LoVo (cell line): Measurements from ENCODE around the gene KRTAP5-11.
"Not testable (repeated sequence)": the region's sequence is repeated elsewhere in the genome, so short reads cannot be mapped to it uniquely, and the experiment has no call there.

Source experiments
- DNase-seq: peaks from one replicate; pipeline ENCODE4 v3.0.0-alpha.2; 2016; ENCODE audit warnings: low spot score

The KRTAP5-11 gene

DNA sequence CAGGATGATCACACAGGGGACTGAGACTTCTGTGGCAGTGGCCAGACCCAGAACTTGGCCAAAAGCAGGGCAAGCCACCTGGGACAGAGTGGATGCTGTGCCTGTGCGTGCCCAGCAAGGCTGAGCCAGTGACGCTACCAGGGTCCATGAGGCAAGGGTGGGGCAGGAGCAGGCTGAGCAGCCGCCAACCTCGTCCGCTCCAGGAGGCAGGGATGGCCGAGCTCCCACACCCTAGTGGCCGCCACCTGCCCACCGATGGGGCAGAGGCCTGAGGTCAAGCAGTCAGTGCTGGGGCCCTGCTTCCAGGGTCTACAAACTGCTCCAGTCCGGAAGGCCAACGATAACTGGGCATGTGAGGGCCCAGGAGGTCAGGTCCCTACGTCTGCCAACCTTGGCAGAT lies 27.2 kb downstream of the KRTAP5-11 start:
- no peak for DNase-seq

DNA sequence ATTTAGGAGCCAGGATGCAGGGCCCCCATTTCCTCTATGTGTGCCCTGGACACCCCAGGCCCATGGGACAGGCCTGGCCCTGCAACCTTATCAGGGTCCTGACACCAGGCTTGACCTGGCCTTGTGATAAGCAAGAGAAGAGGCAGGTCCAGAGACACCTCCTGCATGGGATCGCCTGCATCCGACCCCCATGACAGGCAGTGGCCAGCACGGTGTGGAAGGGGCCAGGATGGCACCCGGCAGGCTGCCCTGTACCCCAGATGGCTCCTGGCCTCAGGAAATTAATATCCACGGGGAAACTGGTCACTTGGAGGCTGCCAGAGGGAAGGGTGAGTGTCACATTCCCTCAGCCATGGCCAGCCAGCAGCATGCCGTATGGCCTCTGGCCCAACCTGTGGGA lies 27.7 kb downstream of the KRTAP5-11 start:
- DNase-seq = no peak

DNA sequence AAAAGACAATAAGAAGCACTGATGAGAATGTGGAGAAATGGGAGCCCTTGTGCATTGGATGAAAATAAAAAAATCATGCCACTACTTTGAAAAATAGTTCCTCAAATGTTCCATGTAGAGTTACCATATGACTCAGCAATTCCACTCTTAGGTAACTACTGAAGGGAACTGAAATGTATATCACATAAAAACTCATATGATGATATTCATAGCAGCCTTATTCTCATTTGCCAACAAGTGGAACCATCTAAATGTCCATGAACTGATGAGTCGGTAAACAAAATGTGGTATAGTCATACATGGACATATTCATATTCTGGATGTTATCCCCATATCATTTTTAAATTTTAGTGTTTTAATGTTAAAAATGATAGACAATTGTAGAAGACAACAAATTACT lies 31.0 kb downstream of the KRTAP5-11 start:
- no peak for DNase-seq

DNA sequence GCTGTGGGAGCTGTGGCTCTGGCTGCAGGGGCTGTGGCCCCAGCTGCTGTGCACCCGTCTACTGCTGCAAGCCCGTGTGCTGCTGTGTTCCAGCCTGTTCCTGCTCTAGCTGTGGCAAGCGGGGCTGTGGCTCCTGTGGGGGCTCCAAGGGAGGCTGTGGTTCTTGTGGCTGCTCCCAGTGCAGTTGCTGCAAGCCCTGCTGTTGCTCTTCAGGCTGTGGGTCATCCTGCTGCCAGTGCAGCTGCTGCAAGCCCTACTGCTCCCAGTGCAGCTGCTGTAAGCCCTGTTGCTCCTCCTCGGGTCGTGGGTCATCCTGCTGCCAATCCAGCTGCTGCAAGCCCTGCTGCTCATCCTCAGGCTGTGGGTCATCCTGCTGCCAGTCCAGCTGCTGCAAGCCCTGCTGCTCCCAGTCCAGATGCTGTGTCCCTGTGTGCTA lies 33.9 kb downstream of the KRTAP5-11 start:
- no peak for DNase-seq

DNA sequence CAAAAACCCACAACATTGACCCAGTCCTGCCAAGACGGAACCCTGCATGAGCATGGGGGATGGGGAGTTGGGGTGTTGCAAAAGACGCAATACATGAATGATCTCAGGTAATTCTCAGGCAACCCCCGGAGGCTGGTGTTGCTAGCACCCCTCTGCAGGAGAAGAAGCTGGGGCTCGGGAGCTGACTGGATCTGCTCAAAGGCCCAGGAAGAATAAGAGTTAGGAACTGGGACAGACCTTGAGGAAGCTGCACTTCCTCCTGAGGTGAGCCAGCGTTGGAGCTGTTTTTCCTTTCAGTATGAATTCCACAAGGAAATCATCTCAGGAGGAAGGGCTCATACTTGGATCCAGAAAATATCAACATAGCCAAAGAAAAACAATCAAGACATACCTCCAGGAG lies 34.6 kb downstream of the KRTAP5-11 start, which contains the start of gene KRTAP5-9:
KRTAP5-9 (plus strand) TSS at position 301 of the 400 bp plus-strand sequence. CDS start 238 bp downstream, outside the sequence.
- no peak for DNase-seq

DNA sequence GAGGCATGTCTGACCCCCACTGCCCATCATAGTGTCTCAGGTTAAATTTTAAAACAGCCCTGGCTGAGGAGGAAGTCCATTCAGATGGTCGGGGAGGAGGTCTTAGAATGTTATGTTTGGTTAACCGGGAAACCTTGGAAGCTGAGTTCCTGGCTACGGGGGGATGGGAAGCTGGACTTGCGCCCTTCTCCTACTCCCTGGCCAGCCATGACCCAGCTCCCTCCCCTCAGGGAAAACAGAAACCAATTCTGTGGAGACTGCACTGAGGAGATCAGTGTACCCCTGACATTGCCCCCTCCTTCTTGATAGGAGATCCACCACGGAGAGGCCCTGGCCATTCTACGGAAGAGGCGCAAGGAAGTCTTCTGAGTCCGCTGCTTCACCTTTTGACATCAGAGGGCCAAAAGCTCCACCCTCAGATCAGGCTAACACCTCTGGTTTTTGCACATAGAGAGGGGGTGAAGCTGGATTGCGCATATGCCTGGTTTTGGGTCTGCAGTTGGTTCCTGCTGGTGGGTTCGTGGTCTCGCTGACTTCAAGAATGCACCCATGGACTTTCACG lies 37.2 kb downstream of the KRTAP5-11 start:
- no peak for DNase-seq

DNA sequence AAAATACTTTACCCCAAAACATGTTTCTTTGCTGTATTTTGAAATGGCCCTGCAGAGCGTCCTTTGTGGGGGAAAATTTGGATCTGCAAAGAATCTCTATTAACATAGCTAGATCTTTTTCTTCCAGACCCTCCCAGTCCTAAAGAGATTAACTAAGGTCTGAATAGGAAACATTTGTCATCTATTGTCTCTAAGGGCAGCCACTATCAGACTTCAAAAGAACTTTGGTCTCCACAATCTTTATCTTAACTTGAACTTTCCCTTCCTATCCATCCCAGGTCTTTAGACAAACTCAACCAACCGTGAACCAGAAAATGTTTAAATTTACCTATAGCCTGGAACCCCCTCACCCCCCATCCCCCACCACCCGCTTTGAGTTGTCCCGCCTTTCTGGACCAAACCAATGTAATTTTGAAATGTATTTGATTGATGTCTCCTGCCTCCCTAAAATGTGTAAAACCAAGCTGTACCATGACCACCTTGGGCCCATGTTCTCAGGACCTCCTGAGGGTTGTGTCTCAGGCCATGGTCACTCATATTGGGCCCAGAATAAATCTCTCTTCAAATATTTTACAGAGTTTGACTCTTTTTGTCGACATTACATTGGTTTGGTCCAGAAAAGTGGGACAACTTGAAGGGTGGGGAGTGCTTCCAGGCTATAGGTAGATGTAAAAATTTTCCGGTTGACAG lies 38.0 kb downstream of the KRTAP5-11 start:
- no peak for DNase-seq

DNA sequence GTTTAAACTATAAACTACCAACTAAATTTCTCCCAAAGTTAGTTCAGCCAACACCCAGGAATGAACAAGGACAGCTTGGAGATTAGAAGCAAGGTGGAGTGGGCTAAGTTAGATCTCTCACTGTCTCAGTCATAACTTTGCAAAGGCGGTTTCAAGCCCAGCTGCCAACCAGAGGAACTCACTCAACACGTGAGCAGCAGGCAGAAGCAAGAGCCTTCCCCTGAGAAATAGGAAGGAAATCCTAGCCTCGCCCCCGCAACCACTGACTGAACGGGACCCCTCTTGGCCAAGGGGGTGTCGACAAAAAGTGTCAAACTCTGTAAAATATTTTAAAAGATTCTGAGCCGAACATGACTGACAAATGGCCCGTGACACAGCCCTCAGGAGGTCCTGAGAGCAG lies 38.8 kb downstream of the KRTAP5-11 start:
- DNase-seq = no peak

DNA sequence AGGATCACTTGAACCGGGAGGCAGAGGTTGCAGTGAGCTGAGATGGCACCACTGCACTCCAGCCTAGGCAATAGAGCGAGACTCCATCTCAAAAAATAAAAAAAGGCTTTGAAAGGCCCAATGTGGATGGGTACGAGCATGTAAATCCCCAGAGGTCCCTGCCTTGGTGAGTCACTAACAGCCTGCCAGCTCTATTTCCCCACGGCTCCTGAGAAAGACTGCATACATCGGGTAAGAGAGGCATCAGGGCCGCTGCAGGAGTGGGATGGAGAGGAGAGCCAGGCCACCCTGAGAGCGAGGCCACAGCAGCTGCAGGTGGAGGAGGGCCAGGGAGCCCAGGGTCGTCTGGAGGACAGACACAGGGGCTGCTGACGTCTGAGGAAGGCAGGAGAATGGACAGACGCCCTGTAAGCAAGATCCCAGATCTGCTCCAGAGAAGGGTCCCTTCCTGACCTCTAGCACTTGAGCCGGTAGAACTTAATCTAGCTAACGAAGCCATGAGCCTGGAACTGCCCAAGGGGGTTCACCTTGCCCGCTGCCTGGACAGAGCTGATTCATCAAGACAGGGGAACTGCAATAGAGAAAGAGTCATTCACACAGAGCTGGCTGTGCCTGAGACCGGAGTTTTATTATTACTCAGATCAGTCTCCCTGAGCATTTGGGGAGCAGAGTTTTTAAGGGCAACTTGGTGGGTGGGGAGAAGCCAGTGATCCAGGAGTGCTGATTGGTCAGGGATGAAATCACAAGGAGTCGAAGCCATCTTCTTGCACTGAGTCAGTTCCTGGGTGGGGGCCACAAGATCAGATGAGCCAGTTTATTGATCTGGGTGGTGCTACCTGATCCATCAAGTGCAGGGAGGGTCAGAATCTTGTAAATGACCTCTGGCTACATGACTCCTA lies 39.5 kb downstream of the KRTAP5-11 start:
- no peak for DNase-seq

DNA sequence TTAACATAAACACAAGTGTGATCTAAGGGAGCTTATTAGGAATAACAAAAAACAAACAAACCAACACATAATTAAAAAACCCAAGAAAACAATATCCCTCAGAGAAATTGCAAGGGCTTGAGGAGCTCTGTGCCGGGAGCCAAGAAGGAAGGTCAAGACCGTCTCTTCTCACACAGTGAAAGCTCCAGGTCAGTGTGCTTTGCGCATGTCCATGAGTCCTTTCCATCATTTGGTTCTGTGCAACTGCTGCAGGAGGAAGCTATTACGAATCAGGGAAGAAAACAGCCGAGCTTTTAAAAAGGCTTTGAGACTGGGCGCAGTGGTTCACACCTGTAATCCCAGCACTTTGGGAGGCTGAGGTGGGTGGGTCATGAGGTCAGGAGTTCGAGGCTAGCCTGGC lies 40.3 kb downstream of the KRTAP5-11 start:
- DNase-seq = no peak

DNA sequence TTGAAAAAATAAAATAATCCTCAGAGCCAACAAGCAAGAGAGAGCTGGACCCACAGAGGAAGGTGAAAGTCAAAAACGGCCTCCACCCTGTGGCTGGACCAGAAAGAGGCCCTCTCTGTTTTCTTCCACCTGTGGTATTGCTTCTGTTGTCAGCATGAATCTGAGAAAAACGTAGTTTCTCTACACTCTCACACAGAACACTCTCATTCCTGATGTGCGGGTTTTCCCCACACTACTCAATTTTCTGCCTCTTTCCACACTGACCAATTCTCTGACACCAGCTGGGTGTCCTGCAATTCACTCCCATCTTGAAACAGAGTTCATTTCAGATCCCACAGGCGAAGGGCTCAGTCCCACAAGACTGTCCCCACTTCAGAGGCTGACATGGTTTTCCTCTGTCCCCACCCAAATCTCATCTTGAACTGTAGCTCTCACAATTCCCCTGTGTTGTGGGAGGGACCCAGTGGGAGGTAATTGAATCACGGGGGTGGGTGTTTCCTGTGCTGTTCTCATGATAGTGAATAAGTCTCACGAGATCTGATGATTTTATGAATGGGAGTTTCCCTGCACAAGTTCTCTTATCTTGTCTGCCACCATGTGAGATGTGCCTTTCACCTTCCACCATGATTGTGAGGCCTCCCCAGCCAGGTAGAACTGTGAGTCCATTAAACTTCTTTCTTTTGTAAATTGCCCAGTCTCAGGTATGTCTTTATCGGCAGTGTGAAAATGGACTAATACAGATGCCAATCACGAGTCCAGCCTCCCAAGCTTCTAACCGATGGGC lies 42.0 kb downstream of the KRTAP5-11 start:
- not testable (repeated sequence) for DNase-seq

DNA sequence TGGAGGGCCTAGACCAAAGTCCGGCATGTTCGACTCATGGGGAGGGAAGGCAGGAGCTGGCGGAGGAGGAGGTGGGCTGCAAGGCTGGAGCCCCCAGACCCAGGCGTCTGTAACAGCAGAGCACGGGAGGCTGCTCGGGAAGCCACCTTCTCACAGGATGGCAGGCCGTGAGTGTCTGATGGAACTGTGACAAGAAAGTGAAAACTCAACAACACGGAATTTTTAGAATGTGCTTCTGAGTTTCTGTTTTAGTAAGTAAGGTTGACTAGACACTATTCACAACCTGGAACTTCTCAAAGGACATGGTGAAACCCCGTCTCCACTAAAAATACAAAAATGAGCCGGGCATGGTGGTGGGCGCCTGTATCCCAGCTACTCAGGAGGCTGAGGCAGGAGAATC lies 42.7 kb downstream of the KRTAP5-11 start:
- not testable (repeated sequence) for DNase-seq

DNA sequence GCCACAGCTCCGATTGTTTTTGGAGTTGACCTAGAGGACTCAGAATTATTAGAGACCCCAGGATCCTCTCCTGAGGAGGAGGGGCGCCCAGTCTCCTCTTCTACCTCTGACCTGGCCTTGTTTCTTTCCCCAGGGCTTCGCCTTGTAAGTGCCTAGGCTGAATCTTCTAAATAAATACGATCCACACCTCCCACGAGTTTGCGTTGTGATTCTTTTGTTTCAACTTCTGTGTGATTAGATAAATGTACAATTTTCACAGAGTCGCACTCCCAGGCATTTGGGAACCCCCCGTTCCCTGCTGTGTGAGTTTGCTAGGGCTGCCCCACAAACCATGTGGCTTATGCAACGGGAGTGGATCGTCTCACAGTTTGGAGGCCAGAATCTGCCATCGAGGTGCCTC lies 43.7 kb downstream of the KRTAP5-11 start:
- no peak for DNase-seq

DNA sequence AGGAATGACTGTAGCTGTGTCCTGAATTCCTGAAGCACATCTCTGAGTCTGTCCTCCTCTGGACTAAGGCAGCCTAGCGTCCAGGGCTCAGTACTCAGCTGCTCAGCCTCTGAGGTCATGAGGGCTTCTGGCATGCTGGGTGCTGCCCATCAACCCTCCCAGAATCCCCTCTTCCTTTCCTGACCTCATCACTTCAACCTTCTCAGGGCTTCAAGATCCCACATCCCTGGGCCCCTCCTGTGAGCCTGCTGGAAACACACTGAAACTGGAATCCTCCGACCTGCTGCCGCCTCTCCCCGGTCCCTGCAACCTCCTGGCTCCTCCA lies 44.0 kb downstream of the KRTAP5-11 start:
- DNase-seq = no peak

DNA sequence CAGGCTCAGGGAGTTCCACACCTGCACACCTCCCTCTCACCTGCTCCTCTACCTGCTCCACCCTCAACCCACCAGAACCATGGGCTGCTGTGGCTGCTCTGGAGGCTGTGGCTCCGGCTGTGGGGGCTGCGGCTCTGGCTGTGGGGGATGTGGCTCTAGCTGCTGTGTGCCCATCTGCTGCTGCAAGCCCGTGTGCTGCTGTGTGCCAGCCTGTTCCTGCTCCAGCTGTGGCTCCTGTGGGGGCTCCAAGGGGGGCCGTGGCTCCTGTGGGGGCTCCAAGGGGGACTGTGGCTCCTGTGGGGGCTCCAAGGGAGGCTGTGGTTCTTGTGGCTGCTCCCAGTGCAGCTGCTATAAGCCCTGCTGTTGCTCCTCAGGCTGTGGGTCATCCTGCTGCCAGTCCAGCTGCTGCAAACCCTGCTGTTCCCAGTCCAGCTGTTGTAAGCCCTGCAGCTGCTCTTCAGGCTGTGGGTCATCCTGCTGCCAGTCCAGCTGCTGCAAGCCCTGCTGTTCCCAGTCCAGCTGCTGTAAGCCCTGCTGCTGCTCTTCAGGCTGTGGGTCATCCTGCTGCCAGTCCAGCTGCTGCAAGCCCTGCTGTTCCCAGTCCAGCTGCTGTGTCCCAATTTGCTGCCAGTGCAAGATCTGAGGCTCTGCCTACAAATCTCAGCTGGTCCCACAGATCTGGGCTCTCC lies 44.6 kb downstream of the KRTAP5-11 start, which contains the start of gene KRTAP5-8:
KRTAP5-8 (plus strand) TSS at position 49 of the 689 bp plus-strand sequence; CDS start at position 80, 31 bp downstream.
- not testable (repeated sequence) for DNase-seq

DNA sequence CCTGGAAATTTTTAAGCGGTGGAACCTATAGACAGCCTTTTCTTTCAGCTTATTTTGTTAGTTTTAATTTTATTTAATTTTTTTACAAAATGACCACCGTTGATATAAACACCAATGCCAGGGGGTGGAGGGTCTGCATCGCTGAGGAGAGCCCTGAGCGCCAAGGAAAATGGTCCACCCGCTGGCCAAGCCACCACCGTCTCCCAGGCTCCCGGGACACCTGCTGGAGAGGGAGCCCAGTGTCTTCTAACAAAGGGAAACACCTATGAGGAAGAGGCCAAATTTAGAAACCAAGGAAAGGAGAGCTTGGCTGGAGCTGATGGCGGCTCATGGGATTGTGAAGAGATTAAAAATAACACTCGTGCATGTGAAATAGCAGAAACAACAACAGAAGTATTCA lies 45.1 kb downstream of the KRTAP5-11 start:
- DNase-seq = no peak

DNA sequence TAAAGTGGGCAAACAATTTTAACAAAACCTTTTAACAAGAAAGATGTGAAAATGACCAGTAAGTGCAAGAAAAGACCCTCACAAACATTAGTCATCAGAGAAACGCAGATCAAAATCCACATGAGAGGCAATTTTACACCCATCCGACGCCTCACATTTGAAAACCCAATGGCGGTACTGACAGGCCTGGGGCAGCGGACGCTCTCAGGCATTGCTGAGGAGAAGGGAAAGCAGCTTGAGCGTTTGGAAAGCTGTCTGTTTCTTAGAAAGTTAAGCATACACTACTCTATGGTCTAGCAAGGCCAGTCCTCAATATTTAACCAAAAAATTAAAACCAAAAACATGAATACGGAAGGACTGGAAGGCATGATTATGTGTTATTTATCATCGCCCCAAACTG lies 46.9 kb downstream of the KRTAP5-11 start:
- DNase-seq = no peak

DNA sequence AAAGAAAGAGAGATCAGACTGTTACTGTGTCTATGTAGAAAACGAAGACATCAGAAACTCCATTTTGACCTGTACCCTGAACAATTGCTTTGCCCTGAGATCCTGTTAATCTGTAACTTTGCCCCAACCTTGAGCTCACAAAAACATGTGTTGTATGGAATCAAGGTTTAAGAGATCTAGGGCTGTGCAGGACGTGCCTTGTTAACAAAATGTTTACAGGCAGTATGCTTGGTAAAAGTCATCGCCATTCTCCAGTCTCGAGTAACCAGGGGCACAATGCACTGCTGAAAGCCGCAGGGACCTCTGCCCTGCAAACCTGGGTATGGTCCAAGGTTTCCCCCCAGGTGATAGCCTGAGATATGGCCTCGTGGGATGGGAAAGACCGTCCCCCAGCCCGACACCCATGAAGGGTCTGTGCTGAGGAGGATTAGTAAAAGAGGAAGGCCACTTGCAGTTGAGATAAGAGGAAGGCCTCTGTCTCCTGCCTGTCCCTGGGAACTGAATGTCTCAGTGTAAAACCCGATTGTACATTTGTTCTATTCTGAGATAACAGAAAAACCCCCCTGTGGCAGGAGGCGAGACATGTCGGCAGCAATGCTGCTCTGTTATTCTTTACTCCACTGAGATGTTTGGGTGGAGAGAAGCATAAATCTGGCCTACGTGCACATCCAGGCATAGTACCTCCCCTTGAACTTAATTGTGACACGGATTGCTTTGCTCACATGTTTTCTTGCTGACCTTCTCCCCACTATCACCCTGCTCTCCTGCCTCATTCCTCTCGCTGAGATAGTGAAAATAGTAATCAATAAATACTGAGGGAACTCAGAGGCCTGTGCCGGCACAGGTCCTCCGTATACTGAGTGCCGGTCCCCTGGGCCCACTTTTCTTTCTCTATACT lies 47.7 kb downstream of the KRTAP5-11 start:
- not testable (repeated sequence) for DNase-seq

DNA sequence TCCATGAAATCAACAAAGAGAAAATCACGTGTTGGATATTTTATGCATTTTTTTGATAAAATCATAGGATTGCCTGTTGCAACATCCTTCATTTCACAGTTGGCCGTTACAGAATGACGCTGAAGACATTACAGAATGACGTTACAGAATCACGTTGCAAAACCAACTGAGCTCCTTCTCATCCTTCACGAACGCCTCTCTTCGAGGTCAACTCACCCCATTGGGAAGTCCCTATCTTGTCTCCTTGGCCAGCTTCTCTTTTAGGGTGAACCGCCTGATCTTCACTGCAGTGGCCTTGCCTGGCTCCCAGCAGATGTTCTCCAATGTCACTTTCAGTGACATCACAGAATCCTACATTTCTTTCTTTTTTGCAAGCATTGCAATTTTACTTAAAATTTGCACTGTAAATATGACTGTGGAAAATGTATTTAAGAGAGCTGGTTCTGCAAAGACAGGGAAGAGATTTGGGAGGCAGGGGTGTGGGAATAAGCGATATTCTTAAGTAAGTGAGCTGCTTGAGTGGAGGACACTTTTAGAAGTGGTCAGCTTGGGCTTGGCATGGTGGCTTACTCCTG lies 50.6 kb downstream of the KRTAP5-11 start:
- DNase-seq = no peak
